ENCODE data around the gene TRDN. TPM values are rescaled to one million over a fixed set of nuclear protein-coding genes. Genes with fewer than 3 reads are reported as not detected.
A peak's percentile ranks its signal among the peaks of the same experiment; 100 is the strongest.
"Not testable (repeated sequence)": the region's sequence is repeated elsewhere in the genome, so short reads cannot be mapped to it uniquely, and the experiment has no call there.

Gene TRDN
- total RNA-seq, 1 donor from 2014 or later = 490 TPM

GRCh38 chr6:123526128-123526527, 110.6 kb downstream of the TRDN start:
- DNase-seq (ENCODE audit: low spot score) = no peak
- intact Hi-C loops (cut with DNase I) = no loop called here

- no peak for DNase-seq (ENCODE audit: low spot score)
- intact Hi-C loops (cut with DNase I) = no loop called here
Observed at GRCh38 chr6:123524781-123525180, 112.0 kb downstream of the TRDN start.

GRCh38 chr6:123520217-123520616, 116.5 kb downstream of the TRDN start:
- intact Hi-C loops (cut with DNase I) = loop anchor here (2.0 kb wide), 1 partner anchor 15 kb away; no protein-coding TSS in a partner anchor
- DNase-seq (ENCODE audit: low spot score) = no peak

- peak; percentile 91 for DNase-seq (ENCODE audit: low spot score)
- intact Hi-C loops (cut with DNase I) = loop anchor here (5.0 kb wide), 1 partner anchor 113 kb away; no protein-coding TSS in a partner anchor
Observed at GRCh38 chr6:123519189-123519505, 117.6 kb downstream of the TRDN start.

- DNase-seq (ENCODE audit: low spot score) = no peak
- intact Hi-C loops (cut with DNase I) = loop anchor here (5.0 kb wide), 1 partner anchor 114 kb away; no protein-coding TSS in a partner anchor
Observed at GRCh38 chr6:123518441-123519188, 118.1 kb downstream of the TRDN start.

GRCh38 chr6:123515715-123516114, 121.0 kb downstream of the TRDN start:
- no peak for DNase-seq (ENCODE audit: low spot score)
- intact Hi-C loops (cut with DNase I) = loop anchor here (5.0 kb wide), 1 partner anchor 117 kb away; no protein-coding TSS in a partner anchor

GRCh38 chr6:123509112-123509511, 127.6 kb downstream of the TRDN start:
- intact Hi-C loops (cut with DNase I) = no loop called here
- no peak for DNase-seq (ENCODE audit: low spot score)

GRCh38 chr6:123508290-123508689, 128.5 kb downstream of the TRDN start:
- no peak for DNase-seq (ENCODE audit: low spot score)
- intact Hi-C loops (cut with DNase I) = no loop called here

- intact Hi-C loops (cut with DNase I) = no loop called here
- DNase-seq (ENCODE audit: low spot score) = no peak
Observed at GRCh38 chr6:123507582-123507981, 129.2 kb downstream of the TRDN start.

GRCh38 chr6:123503619-123504018, 133.1 kb downstream of the TRDN start:
- intact Hi-C loops (cut with DNase I) = no loop called here
- DNase-seq (ENCODE audit: low spot score) = no peak

GRCh38 chr6:123497025-123497424, 139.7 kb downstream of the TRDN start:
- intact Hi-C loops (cut with DNase I) = no loop called here
- no peak for DNase-seq (ENCODE audit: low spot score)

- intact Hi-C loops (cut with DNase I) = no loop called here
- DNase-seq (ENCODE audit: low spot score) = no peak
Observed at GRCh38 chr6:123489589-123489988, 147.2 kb downstream of the TRDN start.

- intact Hi-C loops (cut with DNase I) = no loop called here
- DNase-seq (ENCODE audit: low spot score) = no peak
Observed at GRCh38 chr6:123480986-123481385, 155.8 kb downstream of the TRDN start.

- intact Hi-C loops (cut with DNase I); DNase-seq (ENCODE audit: low spot score): not testable (repeated sequence)
Observed at GRCh38 chr6:123472025-123472702, 164.6 kb downstream of the TRDN start.

- DNase-seq (ENCODE audit: low spot score) = no peak
Observed at GRCh38 chr6:123467392-123467791, 169.4 kb downstream of the TRDN start.

GRCh38 chr6:123462152-123462551, 174.6 kb downstream of the TRDN start:
- intact Hi-C loops (cut with DNase I) = no loop called here

More at GRCh38 chr6:123467392-123467791, 169.4 kb downstream of the TRDN start:
- intact Hi-C loops (cut with DNase I) = no loop called here

GRCh38 chr6:123458218-123458617, 178.5 kb downstream of the TRDN start:
- DNase-seq (ENCODE audit: low spot score) = no peak
- intact Hi-C loops (cut with DNase I) = no loop called here

More at GRCh38 chr6:123462152-123462551, 174.6 kb downstream of the TRDN start:
- DNase-seq (ENCODE audit: low spot score) = no peak

GRCh38 chr6:123456836-123457235, 179.9 kb downstream of the TRDN start:
- no peak for DNase-seq (ENCODE audit: low spot score)
- intact Hi-C loops (cut with DNase I) = no loop called here

- no peak for DNase-seq (ENCODE audit: low spot score)
- intact Hi-C loops (cut with DNase I) = no loop called here
Observed at GRCh38 chr6:123454448-123454847, 182.3 kb downstream of the TRDN start.

GRCh38 chr6:123453071-123453470, 183.7 kb downstream of the TRDN start:
- intact Hi-C loops (cut with DNase I); DNase-seq (ENCODE audit: low spot score): not testable (repeated sequence)

- no peak for DNase-seq (ENCODE audit: low spot score)
- intact Hi-C loops (cut with DNase I) = no loop called here
Observed at GRCh38 chr6:123448306-123448884, 188.4 kb downstream of the TRDN start.
